H1 (cell line): Measurements from ENCODE around the gene HIBADH. TPM values are rescaled to one million over a fixed set of nuclear protein-coding genes. Genes with fewer than 3 reads are reported as not detected.

ENCODE experiments used
- ATF2 ChIP-seq: IDR thresholded peaks from 2 replicates; pipeline ENCODE4 v1.6.1; 2012; ENCODE audit warnings: low read length, inconsistent platforms
- EGR1 ChIP-seq: IDR thresholded peaks from 2 replicates; pipeline ENCODE4 v1.6.1; 2011; ENCODE audit warnings: low read depth, low read length, borderline replicate concordance
- EP300 ChIP-seq, 2 experiments: IDR thresholded peaks; 1 replicate in 1 of 2; 2 replicates in 1 of 2; pipeline ENCODE4 v1.6.1; 2011 to 2012; ENCODE audit warnings: low read depth in 2 of 2, low read length in 2 of 2, mild to moderate bottlenecking in 2 of 2, borderline replicate concordance in 1 of 2, inconsistent platforms in 1 of 2, moderate library complexity in 1 of 2
- RFX5 ChIP-seq: IDR thresholded peaks from 2 replicates; pipeline ENCODE4 v1.6.1; 2011; ENCODE audit warnings: low read depth, low read length, improper control_type of control experiment, borderline replicate concordance
- TCF12 ChIP-seq: IDR thresholded peaks from 2 replicates; pipeline ENCODE4 v1.6.1; 2011; ENCODE audit warnings: low read depth, mild to moderate bottlenecking, low read length
- polyA plus RNA-seq, 7 experiments: library from polyadenylated mRNA; depleted of rRNA in 3 of 7; stranded (reverse) in 5 of 7; unstranded in 2 of 7; fragments of >200 nt in 5 of 7; fragments of 200-250 nt in 2 of 7; gene quantifications; 1 replicate in 5 of 7; 2 replicates in 1 of 7; 4 replicates in 1 of 7; pipeline versions ENCODE4 v1.2.1 to v1.2.3, GENCODE V29; 2011 to 2013; ENCODE audit warnings: missing spikeins in 2 of 7, mixed read lengths in 2 of 7
- total RNA-seq: library from RNA; stranded (reverse); fragmentation: NEBNext Ultra II Directional; extraction: Animal tissue kit (Norgen Biotek cat#: 25700); gene quantifications from 2 replicates; pipeline ENCODE4 v1.2.1, GENCODE V29; 2021
- TF ChIP-seq, protein P1 (sequence below): fragments of 300-600 bp; sonication (generic); IDR thresholded peaks from 2 replicates; pipeline ENCODE4 v1.7.1; 2012; ENCODE audit warnings: low read length, moderate library complexity, mild to moderate bottlenecking, inconsistent platforms; ENCODE audit not compliant: insufficient replicate concordance
- TF ChIP-seq, protein P2 (sequence below): IDR thresholded peaks from 2 replicates; pipeline ENCODE4 v1.6.1; 2012; ENCODE audit warnings: inconsistent platforms
- TF ChIP-seq, protein P3 (sequence below): IDR thresholded peaks from 2 replicates; pipeline ENCODE4 v1.6.1; 2011; ENCODE audit warnings: low read length, improper control_type of control experiment

The HIBADH gene
- total and polyA plus RNA-seq, 2 of the 8 experiments (the other 6 are each of a cell fraction or from before 2014, with no cell fraction given), result 30.1 to 39.5 TPM

DNA sequence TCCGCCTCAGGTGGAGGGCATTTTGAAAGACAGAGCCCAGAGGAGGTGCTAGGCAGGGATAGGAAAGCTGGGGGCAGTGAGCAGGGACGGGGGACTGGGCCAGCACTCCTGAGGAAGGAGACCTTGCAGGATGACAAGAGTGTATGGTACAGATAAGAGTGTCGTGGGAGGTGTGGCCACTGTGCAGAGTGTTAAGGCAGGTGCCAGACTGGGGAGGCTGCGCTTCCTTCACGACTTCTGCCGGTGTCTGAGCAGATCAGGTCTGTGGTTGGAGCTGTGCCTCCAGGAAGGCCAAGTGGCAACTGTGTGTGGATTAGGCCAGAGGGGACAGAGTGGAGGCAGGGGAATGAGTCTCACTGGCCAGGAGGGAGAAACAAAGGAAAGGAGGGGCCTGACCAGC lies 161.7 kb downstream of the HIBADH start (continued):
- TF ChIP-seq, protein P1, sequence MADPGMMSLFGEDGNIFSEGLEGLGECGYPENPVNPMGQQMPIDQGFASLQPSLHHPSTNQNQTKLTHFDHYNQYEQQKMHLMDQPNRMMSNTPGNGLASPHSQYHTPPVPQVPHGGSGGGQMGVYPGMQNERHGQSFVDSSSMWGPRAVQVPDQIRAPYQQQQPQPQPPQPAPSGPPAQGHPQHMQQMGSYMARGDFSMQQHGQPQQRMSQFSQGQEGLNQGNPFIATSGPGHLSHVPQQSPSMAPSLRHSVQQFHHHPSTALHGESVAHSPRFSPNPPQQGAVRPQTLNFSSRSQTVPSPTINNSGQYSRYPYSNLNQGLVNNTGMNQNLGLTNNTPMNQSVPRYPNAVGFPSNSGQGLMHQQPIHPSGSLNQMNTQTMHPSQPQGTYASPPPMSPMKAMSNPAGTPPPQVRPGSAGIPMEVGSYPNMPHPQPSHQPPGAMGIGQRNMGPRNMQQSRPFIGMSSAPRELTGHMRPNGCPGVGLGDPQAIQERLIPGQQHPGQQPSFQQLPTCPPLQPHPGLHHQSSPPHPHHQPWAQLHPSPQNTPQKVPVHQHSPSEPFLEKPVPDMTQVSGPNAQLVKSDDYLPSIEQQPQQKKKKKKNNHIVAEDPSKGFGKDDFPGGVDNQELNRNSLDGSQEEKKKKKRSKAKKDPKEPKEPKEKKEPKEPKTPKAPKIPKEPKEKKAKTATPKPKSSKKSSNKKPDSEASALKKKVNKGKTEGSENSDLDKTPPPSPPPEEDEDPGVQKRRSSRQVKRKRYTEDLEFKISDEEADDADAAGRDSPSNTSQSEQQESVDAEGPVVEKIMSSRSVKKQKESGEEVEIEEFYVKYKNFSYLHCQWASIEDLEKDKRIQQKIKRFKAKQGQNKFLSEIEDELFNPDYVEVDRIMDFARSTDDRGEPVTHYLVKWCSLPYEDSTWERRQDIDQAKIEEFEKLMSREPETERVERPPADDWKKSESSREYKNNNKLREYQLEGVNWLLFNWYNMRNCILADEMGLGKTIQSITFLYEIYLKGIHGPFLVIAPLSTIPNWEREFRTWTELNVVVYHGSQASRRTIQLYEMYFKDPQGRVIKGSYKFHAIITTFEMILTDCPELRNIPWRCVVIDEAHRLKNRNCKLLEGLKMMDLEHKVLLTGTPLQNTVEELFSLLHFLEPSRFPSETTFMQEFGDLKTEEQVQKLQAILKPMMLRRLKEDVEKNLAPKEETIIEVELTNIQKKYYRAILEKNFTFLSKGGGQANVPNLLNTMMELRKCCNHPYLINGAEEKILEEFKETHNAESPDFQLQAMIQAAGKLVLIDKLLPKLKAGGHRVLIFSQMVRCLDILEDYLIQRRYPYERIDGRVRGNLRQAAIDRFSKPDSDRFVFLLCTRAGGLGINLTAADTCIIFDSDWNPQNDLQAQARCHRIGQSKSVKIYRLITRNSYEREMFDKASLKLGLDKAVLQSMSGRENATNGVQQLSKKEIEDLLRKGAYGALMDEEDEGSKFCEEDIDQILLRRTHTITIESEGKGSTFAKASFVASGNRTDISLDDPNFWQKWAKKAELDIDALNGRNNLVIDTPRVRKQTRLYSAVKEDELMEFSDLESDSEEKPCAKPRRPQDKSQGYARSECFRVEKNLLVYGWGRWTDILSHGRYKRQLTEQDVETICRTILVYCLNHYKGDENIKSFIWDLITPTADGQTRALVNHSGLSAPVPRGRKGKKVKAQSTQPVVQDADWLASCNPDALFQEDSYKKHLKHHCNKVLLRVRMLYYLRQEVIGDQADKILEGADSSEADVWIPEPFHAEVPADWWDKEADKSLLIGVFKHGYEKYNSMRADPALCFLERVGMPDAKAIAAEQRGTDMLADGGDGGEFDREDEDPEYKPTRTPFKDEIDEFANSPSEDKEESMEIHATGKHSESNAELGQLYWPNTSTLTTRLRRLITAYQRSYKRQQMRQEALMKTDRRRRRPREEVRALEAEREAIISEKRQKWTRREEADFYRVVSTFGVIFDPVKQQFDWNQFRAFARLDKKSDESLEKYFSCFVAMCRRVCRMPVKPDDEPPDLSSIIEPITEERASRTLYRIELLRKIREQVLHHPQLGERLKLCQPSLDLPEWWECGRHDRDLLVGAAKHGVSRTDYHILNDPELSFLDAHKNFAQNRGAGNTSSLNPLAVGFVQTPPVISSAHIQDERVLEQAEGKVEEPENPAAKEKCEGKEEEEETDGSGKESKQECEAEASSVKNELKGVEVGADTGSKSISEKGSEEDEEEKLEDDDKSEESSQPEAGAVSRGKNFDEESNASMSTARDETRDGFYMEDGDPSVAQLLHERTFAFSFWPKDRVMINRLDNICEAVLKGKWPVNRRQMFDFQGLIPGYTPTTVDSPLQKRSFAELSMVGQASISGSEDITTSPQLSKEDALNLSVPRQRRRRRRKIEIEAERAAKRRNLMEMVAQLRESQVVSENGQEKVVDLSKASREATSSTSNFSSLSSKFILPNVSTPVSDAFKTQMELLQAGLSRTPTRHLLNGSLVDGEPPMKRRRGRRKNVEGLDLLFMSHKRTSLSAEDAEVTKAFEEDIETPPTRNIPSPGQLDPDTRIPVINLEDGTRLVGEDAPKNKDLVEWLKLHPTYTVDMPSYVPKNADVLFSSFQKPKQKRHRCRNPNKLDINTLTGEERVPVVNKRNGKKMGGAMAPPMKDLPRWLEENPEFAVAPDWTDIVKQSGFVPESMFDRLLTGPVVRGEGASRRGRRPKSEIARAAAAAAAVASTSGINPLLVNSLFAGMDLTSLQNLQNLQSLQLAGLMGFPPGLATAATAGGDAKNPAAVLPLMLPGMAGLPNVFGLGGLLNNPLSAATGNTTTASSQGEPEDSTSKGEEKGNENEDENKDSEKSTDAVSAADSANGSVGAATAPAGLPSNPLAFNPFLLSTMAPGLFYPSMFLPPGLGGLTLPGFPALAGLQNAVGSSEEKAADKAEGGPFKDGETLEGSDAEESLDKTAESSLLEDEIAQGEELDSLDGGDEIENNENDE, result no peak
- TF ChIP-seq RFX5 (no peak), EGR1 (no peak), ATF2 (no peak), EP300 (IDR thresholded peaks at IDR 0.05; ENCODE audit: borderline replicate concordance in 1 of 2, low read depth in 2 of 2, low read length in 2 of 2) (no peak), TCF12 (no peak)
- TF ChIP-seq, protein P2, sequence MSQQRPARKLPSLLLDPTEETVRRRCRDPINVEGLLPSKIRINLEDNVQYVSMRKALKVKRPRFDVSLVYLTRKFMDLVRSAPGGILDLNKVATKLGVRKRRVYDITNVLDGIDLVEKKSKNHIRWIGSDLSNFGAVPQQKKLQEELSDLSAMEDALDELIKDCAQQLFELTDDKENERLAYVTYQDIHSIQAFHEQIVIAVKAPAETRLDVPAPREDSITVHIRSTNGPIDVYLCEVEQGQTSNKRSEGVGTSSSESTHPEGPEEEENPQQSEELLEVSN, result no peak
- TF ChIP-seq, protein P3, sequence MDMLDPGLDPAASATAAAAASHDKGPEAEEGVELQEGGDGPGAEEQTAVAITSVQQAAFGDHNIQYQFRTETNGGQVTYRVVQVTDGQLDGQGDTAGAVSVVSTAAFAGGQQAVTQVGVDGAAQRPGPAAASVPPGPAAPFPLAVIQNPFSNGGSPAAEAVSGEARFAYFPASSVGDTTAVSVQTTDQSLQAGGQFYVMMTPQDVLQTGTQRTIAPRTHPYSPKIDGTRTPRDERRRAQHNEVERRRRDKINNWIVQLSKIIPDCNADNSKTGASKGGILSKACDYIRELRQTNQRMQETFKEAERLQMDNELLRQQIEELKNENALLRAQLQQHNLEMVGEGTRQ, result no peak
